Endothelial cell of umbilical vein (primary cell): ENCODE data around the gene SYNPO2. TPM values are rescaled to one million over a fixed set of nuclear protein-coding genes. Genes with fewer than 3 reads are reported as not detected.

Experiments
- BruUV-seq: library from RNA; stranded (reverse); fragments of 400-500 nt; replicated peaks from 2 replicates; lab custom pipeline; 2021; lab: Mats Ljungman, UMichigan
- CTCF ChIA-PET: fragments of 300-600, 350-600 bp; sonication (Branson Sonifier 250); formaldehyde crosslinking; loops from one replicate; lab custom pipeline; 2021; ENCODE audit warnings: antibody characterized with exemption, inconsistent platforms; lab: Charles Lee
- POLR2A ChIA-PET: fragments of 300-600, 350-600 bp; sonication (Branson Sonifier 250); formaldehyde crosslinking; loops from one replicate; lab custom pipeline; 2021; ENCODE audit warnings: antibody characterized with exemption, inconsistent platforms; lab: Charles Lee
- DNase-seq: peaks from one replicate; pipeline ENCODE4 v3.0.0-alpha.2; 2011; ENCODE audit warnings: low read depth, low spot score
- FAIRE-seq: peaks from 2 replicates; lab custom pipeline; 2011; peaks lifted over from hg19 to GRCh38; lab: Jason Lieb, UNC
- H2AFZ ChIP-seq: 2 replicates; pipeline ENCODE4 v1.6.0; 2012; ENCODE audit warnings: low read depth, low read length, control low read depth, inconsistent platforms
- H3K27ac ChIP-seq: 2 replicates; pipeline ENCODE4 v1.5.1; 2011; ENCODE audit warnings: low read depth, mild to moderate bottlenecking, control low read depth, low read length, moderate library complexity; ENCODE audit not compliant: insufficient read depth
- H3K27me3 ChIP-seq, 2 experiments: 2 replicates each; pipeline versions ENCODE4 v1.6.0 to v1.6.1; 2011; ENCODE audit warnings: low read length in 2 of 2, mixed read lengths in 1 of 2; ENCODE audit not compliant: control insufficient read depth in 2 of 2, insufficient read depth in 2 of 2
- H3K36me3 ChIP-seq, 2 experiments: 2 replicates in 1 of 2; 3 replicates in 1 of 2; pipeline ENCODE4 v1.5.1; 2011; ENCODE audit warnings: low read length in 2 of 2, mild to moderate bottlenecking in 1 of 2, moderate library complexity in 1 of 2; ENCODE audit not compliant: control insufficient read depth in 2 of 2, insufficient read depth in 2 of 2; ENCODE audit errors: extremely low read depth in 1 of 2
- H3K4me1 ChIP-seq: 3 replicates; pipeline ENCODE4 v1.5.1; 2011; ENCODE audit warnings: mild to moderate bottlenecking, low read length; ENCODE audit not compliant: control insufficient read depth, insufficient read depth; ENCODE audit errors: extremely low read depth
- H3K4me2 ChIP-seq: 2 replicates; pipeline ENCODE4 v1.6.1; 2011; ENCODE audit warnings: low read length, control low read depth, mixed read lengths; ENCODE audit not compliant: insufficient read depth
- H3K4me3 ChIP-seq, 3 experiments: fragments of 200-600 bp in 1 of 3; sonication (generic), shearing (Covaris generic) in 1 of 3; replicated peaks in 1 of 3; 2 replicates each; pipeline ENCODE4 v1.5.1; 2011 to 2016; ENCODE audit warnings: control low read depth in 3 of 3, low read length in 3 of 3, mild to moderate bottlenecking in 2 of 3, inconsistent platforms in 1 of 3, low read depth in 1 of 3, moderate library complexity in 1 of 3; ENCODE audit not compliant: insufficient read depth in 1 of 3
- H3K79me2 ChIP-seq: 2 replicates; pipeline ENCODE4 v1.6.0; 2012; ENCODE audit warnings: low read length, inconsistent platforms; ENCODE audit not compliant: control insufficient read depth, insufficient read depth
- H3K9ac ChIP-seq: replicated peaks from 2 replicates; pipeline ENCODE3; 2011; ENCODE audit warnings: low read length, control low read depth; ENCODE audit not compliant: insufficient read depth; ENCODE audit errors: extremely low read depth
- H3K9me1 ChIP-seq: replicated peaks from 3 replicates; pipeline ENCODE4 v1.6.0; 2011; ENCODE audit warnings: mild to moderate bottlenecking, low read length; ENCODE audit not compliant: control insufficient read depth, insufficient read depth; ENCODE audit errors: extremely low read depth
- H3K9me3 ChIP-seq: replicated peaks from 2 replicates; pipeline ENCODE4 v1.5.1; 2012; ENCODE audit warnings: low read length, inconsistent platforms; ENCODE audit not compliant: control insufficient read depth, insufficient read depth
- H4K20me1 ChIP-seq: replicated peaks from 2 replicates; pipeline ENCODE3; 2011; ENCODE audit warnings: mild to moderate bottlenecking, low read length; ENCODE audit not compliant: control insufficient read depth, insufficient read depth; ENCODE audit errors: extremely low read depth
- EZH2 ChIP-seq: IDR thresholded peaks from 2 replicates; pipeline ENCODE4 v1.6.1; 2012; ENCODE audit warnings: borderline replicate concordance, low read depth, mild to moderate bottlenecking, moderate library complexity, low read length, inconsistent platforms; ENCODE audit not compliant: severe bottlenecking
- FOS ChIP-seq: IDR thresholded peaks from 2 replicates; pipeline ENCODE4 v1.6.1; 2011; ENCODE audit warnings: mild to moderate bottlenecking, low read length, moderate library complexity, borderline replicate concordance; ENCODE audit not compliant: insufficient read depth
- GATA2 ChIP-seq: IDR thresholded peaks from 2 replicates; pipeline ENCODE4 v1.7.0; 2011; ENCODE audit warnings: low read depth, mild to moderate bottlenecking, moderate library complexity, mixed read lengths, low read length; ENCODE audit not compliant: insufficient read length, insufficient read depth
- JUN ChIP-seq: IDR thresholded peaks from 2 replicates; pipeline ENCODE4 v1.6.1; 2011; ENCODE audit warnings: borderline replicate concordance, low read depth; ENCODE audit not compliant: insufficient read length, insufficient read depth
- MYC ChIP-seq: IDR thresholded peaks from one replicate; pipeline ENCODE4 v1.6.1; 2011; ENCODE audit warnings: mild to moderate bottlenecking, low read depth, low read length
- POLR2A ChIP-seq: IDR thresholded peaks from 2 replicates; pipeline ENCODE4 v1.6.1; 2012; ENCODE audit warnings: low read depth, mild to moderate bottlenecking, control low read depth, low read length
- POLR2AphosphoS5 ChIP-seq: IDR thresholded peaks from 2 replicates; pipeline ENCODE4 v1.6.1; 2012; ENCODE audit warnings: low read depth, mild to moderate bottlenecking, control low read depth, low read length, moderate library complexity; ENCODE audit not compliant: insufficient read depth
- dilution Hi-C: fragments of 300-500 bp; cut with MboI; formaldehyde crosslinking; loops from one replicate; pipeline ENCODE4 v1.15.0; 2019; ENCODE audit warnings: low sequenced_read_pairs; ENCODE audit not compliant: extremely low pct_ligation_motif_present
- intact Hi-C: fragments of 100-400 bp; cut with micrococcal nuclease; formaldehyde crosslinking; loops from one replicate; pipeline ENCODE4 v1.10.0; 2022
- polyA plus RNA-seq, 4 experiments: library from polyadenylated mRNA; depleted of rRNA in 3 of 4; stranded (reverse) in 3 of 4; unstranded in 1 of 4; fragments of >200 nt; gene quantifications; 2 replicates each; pipeline versions ENCODE4 v1.2.1 to v1.2.3, GENCODE V29; 2011 to 2012; ENCODE audit warnings: missing spikeins in 1 of 4
- total RNA-seq: library from RNA; stranded (reverse); gene quantifications from 2 replicates; pipeline ENCODE4 v1.2.3, GENCODE V29; 2021
- TF ChIP-seq, protein P1 (sequence below), 2 donors: IDR thresholded peaks; 1 replicate in 1 of 2; 2 replicates in 1 of 2; pipeline ENCODE4 v1.5.1; 2011; ENCODE audit warnings: low read length in 2 of 2, mild to moderate bottlenecking in 2 of 2, moderate library complexity in 2 of 2, control low read depth in 1 of 2, inconsistent platforms in 1 of 2, low read depth in 1 of 2; ENCODE audit not compliant: insufficient read depth in 1 of 2; ENCODE audit errors: extremely low read depth in 1 of 2
- TF ChIP-seq, protein P2 (sequence below): IDR thresholded peaks from 2 replicates; pipeline ENCODE4 v1.6.1; 2011; ENCODE audit not compliant: insufficient read depth, insufficient read length

The SYNPO2 gene
- total and polyA plus RNA-seq, 2 donors (not counting 3 experiments of a cell fraction or from before 2014, with no cell fraction given): 0.06 to 0.13 TPM

DNA sequence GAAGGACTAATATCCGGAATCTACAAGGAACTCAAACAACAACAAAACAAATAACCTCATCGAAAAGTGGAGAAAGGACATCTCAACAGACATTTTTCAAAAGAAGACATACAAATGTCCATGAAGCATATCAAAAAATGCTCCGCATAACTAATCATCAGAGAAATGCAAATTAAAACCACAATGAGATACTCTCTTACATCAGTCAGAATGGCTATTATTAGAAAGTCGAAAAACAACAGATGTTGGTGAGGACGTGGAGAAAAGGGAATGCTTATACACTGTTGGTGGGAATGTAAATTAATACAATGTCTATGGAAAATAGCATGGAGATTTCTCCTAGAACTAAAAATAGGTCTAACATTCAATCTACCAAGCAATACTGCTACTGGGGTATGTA lies 195.9 kb downstream of the SYNPO2 start:
- H3K4me2 ChIP-seq: no peak overlapping the region
- FAIRE-seq: no peak
- intact Hi-C loops (no loop called here), dilution Hi-C loops (no loop called here)
- H3K4me3 ChIP-seq: no peak overlapping the region
- no peaks in the 10 kb centered on the region for H4K20me1 ChIP-seq
- H3K9me3 ChIP-seq: no peaks in the 10 kb centered on the region
- no TSS peak for BruUV-seq
- no peaks in the 10 kb centered on the region for H3K4me1 ChIP-seq
- no peak overlapping the region for H3K27ac ChIP-seq
- no peak overlapping the region for H2AFZ ChIP-seq
- POLR2A ChIA-PET: no interaction called here
- TF ChIP-seq, protein P1, sequence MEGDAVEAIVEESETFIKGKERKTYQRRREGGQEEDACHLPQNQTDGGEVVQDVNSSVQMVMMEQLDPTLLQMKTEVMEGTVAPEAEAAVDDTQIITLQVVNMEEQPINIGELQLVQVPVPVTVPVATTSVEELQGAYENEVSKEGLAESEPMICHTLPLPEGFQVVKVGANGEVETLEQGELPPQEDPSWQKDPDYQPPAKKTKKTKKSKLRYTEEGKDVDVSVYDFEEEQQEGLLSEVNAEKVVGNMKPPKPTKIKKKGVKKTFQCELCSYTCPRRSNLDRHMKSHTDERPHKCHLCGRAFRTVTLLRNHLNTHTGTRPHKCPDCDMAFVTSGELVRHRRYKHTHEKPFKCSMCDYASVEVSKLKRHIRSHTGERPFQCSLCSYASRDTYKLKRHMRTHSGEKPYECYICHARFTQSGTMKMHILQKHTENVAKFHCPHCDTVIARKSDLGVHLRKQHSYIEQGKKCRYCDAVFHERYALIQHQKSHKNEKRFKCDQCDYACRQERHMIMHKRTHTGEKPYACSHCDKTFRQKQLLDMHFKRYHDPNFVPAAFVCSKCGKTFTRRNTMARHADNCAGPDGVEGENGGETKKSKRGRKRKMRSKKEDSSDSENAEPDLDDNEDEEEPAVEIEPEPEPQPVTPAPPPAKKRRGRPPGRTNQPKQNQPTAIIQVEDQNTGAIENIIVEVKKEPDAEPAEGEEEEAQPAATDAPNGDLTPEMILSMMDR (IDR thresholded peaks at IDR 0.05; ENCODE audit: extremely low read depth in 1 of 2, insufficient read depth in 1 of 2, low read depth in 1 of 2, low read length in 2 of 2): no peak
- TF ChIP-seq GATA2 (no peak), POLR2AphosphoS5 (no peak), JUN (no peak), POLR2A (no peak), MYC (no peak), FOS (no peak), EZH2 (no peak)
- TF ChIP-seq, protein P2, sequence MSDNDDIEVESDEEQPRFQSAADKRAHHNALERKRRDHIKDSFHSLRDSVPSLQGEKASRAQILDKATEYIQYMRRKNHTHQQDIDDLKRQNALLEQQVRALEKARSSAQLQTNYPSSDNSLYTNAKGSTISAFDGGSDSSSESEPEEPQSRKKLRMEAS: no peak
- no peak overlapping the region for H3K9ac ChIP-seq
- no peaks in the 10 kb centered on the region for H3K79me2 ChIP-seq
- H3K27me3 ChIP-seq: no peaks in the 10 kb centered on the region
- no peaks in the 10 kb centered on the region for H3K9me1 ChIP-seq
- no peaks in the 10 kb centered on the region for H3K36me3 ChIP-seq
- no peak for DNase-seq
- CTCF ChIA-PET: no interaction called here
